NCI-H2196 (cell line): ENCODE measurements around the gene MMP21.

Experiments used
- DNase-seq: peaks from one replicate; lab custom pipeline; 2025; ENCODE audit not compliant: unreplicated experiment; lab: John Stamatoyannopoulos, UW

Gene MMP21

GRCh38 chr10:125765835-125766234 is 9.8 kb downstream of the MMP21 start:
- no peak for DNase-seq

DNA sequence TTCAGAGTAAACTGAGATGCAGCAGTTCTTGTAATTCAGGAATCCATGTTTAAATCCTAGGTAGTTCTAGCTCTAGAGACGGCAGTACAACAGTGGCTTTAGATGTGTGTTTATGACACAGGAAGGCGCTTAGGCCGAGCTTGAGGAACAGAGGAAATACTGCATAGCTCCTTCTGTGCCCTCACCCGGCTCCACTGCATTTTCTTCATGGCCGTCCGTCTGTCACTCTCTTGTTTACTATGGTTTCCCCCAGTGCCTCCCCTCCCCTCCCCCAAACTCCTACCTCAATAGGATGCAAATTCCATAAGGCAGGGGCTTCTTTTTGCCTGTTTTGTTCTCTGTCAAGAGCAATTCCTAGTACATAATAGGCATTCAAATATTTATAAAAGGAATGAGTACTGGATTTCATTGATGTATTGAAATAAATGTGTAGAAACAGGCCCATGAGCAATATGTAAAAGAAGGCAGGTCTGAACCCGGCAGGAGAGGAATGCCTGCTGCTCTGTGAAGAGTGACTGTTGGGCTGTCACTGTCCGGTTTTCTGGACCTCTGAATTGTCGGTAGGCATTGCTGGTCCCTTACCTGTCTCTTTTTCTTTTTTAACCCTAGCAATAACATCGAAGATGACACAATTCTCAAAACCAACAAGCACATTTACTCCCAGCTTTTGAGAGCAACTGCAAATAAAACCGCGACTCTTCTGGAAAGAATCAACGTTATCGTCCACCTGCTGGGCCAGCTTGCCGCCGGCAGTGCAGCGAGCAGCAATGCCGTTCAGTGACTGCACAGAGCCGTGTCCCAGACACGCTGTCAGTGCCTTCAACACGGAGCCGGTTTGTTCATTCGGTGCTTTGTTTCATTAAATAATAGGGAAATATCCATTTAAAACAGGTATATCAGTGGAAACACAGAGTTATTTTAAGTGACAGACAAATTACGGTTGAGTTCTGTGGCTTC is 12.7 kb downstream of the MMP21 start:
- DNase-seq: no peak

GRCh38 chr10:125761961-125762360 is 13.7 kb downstream of the MMP21 start:
- DNase-seq: no peak

DNA sequence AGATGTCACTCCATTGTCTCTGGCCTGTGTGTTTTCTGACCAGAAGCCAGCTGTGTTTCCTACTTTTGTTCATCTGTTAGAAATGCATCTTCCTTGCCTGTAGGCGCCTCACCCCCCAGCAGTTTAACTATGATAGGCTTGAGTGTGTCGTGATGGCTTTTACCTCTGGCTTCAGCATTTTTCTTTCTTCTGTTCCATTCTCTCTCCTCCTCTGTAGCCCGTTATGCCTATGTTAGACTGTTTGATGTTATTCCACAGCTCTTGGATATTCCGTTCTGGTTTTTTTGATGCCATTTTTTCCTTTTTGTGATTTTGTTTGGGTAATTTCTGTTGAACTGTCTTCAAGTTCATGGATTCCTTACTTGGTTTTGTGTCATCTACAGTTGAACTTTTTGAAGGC is 17.9 kb downstream of the MMP21 start:
- no peak for DNase-seq

DNA sequence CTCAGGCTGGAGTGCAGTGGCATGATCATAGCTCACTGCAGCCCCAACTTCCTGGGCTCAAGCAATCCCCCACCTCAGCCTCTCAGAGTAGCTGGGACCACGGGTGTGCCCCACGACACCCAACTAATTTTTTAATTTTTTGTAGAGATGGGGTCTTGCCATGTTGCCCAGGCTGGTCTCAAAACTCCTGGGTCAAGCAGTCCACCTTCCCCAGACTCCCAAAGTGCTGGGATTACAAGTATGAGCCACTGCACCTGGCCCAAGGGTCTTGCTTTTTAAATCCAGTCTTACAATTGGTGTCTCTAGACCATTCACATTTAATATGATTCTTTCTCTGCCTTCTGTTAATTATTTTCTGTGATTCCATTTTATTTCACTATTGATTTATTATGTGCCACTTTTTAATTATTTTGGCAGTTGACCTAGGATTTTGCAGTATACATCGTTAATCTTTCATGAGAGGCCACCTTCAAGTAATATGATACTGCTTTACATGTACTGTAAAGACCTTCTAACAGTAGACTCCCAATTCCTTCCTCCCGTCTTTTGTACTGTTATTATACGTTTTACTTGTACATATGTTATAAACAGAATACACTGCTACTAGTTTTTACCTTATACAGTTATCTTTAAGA is 18.7 kb downstream of the MMP21 start:
- DNase-seq: no peak

DNA sequence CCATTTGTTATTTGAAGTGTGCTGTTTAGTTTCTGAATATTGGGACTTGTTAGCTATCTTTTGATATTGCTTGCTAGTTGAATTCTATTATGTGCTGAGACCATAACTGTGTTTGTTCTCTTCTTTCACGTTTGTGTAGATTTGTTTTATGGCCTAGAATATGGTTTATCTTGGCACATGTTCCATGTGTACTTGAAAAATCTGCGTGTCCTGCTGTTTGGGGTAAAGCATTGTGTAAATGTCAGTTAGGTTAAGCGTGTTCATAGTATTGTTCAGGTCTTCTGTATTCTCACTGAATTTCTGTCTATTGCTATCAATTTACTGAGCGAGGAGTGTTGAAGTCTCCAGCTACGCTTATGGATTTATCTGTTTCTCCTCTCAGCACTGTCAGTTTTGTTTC is 19.4 kb downstream of the MMP21 start:
- peak; percentile 1 for DNase-seq

GRCh38 chr10:125747417-125747816 is 28.2 kb downstream of the MMP21 start:
- DNase-seq: no peak

DNA sequence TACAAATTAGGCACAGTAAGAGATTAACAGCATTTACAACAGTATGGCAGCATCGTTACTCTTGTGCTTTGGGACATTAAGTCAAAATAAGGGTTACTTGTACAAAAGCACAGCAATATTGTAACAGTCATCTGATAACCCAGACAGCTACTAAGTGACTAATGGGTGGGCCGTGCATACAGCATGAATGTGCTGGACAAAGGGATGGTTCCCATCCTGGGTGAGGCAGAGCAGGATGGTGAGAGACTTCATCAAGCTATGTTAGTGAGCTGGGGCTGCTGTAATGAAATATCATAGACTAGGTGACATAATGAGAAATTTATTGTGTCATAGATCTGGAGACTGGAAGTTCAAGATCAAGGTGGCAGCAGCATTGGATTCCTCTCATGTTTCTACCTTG is 30.7 kb downstream of the MMP21 start:
- no peak for DNase-seq

GRCh38 chr10:125742465-125742864 is 33.2 kb downstream of the MMP21 start:
- DNase-seq: no peak

- DNase-seq: no peak
Measured at GRCh38 chr10:125739994-125740679, 35.5 kb downstream of the MMP21 start.

GRCh38 chr10:125738206-125738605 is 37.4 kb downstream of the MMP21 start:
- no peak for DNase-seq

- DNase-seq: no peak
Measured at GRCh38 chr10:125734823-125735222, 40.8 kb downstream of the MMP21 start.

DNA sequence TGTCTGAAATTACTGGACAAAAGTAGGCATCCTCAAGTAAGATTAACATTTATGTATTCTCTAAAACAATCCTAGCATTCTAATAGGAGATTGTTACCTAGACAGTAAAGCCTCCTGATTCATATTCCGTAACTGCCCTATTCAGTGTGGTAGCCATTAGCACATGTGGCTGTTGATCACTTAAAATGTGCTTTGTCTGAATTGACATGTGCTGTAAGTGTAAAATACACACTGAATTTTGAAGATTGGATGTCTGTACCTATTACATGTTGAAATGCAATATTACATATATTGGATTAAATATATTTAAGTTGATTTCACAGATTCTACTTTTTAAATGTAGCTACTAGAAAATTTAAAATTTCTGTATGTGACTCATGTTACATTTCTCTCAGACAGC is 41.5 kb downstream of the MMP21 start:
- DNase-seq: no peak

DNA sequence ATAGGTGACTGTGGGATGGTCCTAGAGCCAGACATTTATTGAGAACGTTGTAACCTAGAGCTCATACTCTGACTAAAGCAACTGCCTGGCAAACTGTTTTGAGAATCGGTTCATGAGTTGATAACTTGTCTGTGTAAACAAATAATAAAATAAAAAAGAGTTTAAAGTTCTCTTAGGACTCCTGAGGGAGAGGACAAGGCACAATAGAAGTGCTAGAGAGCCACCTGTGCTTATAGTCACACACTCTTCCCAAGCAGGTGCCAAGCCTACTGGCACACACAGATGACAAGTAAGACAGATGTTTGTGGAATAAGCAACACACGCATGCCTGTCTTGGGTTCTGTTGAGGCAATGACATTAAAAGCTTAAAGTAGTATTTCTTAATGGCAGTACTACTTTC is 48.2 kb downstream of the MMP21 start:
- DNase-seq: no peak

GRCh38 chr10:125726914-125727313 is 48.7 kb downstream of the MMP21 start:
- no peak for DNase-seq

- DNase-seq: no peak
Measured at GRCh38 chr10:125722811-125723210, 52.8 kb downstream of the MMP21 start.

DNA sequence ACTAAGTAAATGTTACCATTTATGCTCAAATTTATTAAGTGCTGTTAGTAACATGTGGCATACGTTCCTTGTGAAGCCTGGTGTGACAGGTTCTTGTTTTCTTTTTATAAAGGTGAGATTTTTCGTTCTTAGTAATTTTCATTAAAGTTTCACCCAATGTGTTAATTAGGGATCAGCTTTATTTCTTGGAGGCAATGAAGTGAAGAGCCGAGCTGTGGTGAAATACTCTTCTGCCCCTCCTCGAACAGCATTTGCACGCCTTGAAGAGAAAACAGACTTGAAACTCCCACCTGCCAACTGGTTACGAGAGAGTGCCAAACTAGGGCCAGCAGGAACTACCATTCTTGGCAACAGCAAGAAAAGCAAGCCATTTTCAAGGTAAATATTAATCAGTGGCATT is 54.6 kb downstream of the MMP21 start:
- DNase-seq: no peak

- no peak for DNase-seq
Measured at GRCh38 chr10:125720002-125720382, 55.6 kb downstream of the MMP21 start.

DNA sequence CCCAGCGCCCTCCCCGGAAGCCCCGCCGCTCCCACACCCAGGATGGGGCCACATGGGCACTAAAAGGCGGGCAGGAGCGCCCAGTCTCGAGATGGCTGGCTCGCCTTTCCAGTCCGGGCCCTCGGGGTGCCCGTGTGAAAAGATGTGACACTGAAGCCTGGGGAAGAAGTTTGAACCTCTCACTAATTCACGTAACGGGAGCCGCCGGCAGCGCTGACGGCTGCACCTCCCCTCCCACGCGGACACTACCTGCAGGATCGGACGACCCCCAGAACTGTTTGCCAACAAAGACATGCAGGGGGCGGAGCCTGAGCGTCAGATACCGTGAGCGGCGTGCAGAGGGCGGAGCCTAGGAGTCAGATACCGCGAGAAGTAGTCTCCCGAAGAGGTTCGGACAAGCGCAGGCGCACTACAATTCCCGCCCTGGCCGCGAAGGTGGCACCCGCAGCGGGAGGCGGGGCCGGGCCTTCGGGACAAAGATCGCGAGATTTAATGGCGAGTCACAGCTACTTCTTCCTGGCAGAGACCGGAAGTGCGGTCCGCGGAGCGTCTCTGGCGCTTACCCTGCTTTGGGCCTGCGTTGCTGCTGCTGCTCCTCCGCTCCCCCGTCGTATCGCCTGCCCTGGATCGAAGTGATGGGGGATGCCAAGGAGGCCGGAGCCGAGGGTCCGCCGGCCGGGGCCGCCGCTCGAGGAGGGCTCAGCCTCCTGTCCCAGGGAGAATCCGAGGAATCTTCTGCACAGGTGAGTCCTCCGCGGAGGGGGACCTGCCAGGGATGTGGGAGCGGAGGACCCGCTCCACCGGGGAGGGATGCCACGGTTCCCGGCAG is 56.2 kb downstream of the MMP21 start, which contains the start of gene EDRF1:
EDRF1 (plus strand) TSS at position 537 of the 829 bp plus-strand sequence; CDS start at position 636, 99 bp downstream.
- peak; percentile 94 for DNase-seq
